Liver (tissue), 9 donors: Measurements from ENCODE around the gene DOK1. TPM values are rescaled to one million over a fixed set of nuclear protein-coding genes. Genes with fewer than 3 reads are reported as not detected.
A peak's percentile ranks its signal among the peaks of the same experiment; 100 is the strongest.

ENCODE experiments used
- DNase-seq: peaks from one replicate; pipeline ENCODE4 v3.0.0-alpha.2; 2017; ENCODE audit warnings: low spot score
- H3K27ac ChIP-seq, 2 donors: one replicate each; pipeline ENCODE4 v1.7.0; 2013; ENCODE audit warnings: inconsistent platforms in 2 of 2, low read length in 2 of 2, control low read depth in 1 of 2, low read depth in 1 of 2, mild to moderate bottlenecking in 1 of 2
- H3K27me3 ChIP-seq, 4 donors: one replicate each; pipeline versions ENCODE4 v1.6.1 to v1.7.0; 2013; ENCODE audit warnings: low read length in 3 of 4, inconsistent platforms in 1 of 4, mild to moderate bottlenecking in 1 of 4, moderate library complexity in 1 of 4; ENCODE audit not compliant: control insufficient read depth in 4 of 4, insufficient read depth in 4 of 4
- H3K36me3 ChIP-seq, 4 donors: one replicate each; pipeline versions ENCODE4 v1.6.1 to v1.7.0; 2013; ENCODE audit warnings: low read length in 3 of 4, mild to moderate bottlenecking in 3 of 4, low read depth in 1 of 4, moderate library complexity in 1 of 4; ENCODE audit not compliant: control insufficient read depth in 4 of 4, insufficient read depth in 3 of 4
- H3K4me1 ChIP-seq, 4 donors: one replicate each; pipeline versions ENCODE4 v1.6.1 to v1.7.0; 2013; ENCODE audit warnings: low read length in 3 of 4, mild to moderate bottlenecking in 3 of 4, moderate library complexity in 1 of 4; ENCODE audit not compliant: control insufficient read depth in 4 of 4, insufficient read depth in 4 of 4
- H3K4me3 ChIP-seq, 3 donors: one replicate each; pipeline versions ENCODE4 v1.6.1 to v1.7.0; 2013; ENCODE audit warnings: low read length in 3 of 3, control low read depth in 1 of 3, low read depth in 1 of 3, mild to moderate bottlenecking in 1 of 3
- H3K9ac ChIP-seq, 2 donors: one replicate each; pipeline ENCODE4 v1.7.0; 2013; ENCODE audit warnings: low read length in 2 of 2, mild to moderate bottlenecking in 2 of 2, moderate library complexity in 2 of 2, control low read depth in 1 of 2, low read depth in 1 of 2
- H3K9me3 ChIP-seq, 4 donors: one replicate each; pipeline versions ENCODE4 v1.6.1 to v1.7.0; 2013; ENCODE audit warnings: low read length in 3 of 4; ENCODE audit not compliant: control insufficient read depth in 4 of 4
- FOXA1 ChIP-seq: IDR thresholded peaks from 2 replicates; pipeline ENCODE4 v1.6.1; 2016; ENCODE audit warnings: antibody characterized with exemption
- GABPA ChIP-seq, 2 donors: IDR thresholded peaks in 1 of 2; conservative IDR thresholded peaks in 1 of 2; 2 replicates each; pipeline ENCODE4 v1.6.1; 2016; ENCODE audit warnings: antibody characterized with exemption in 2 of 2, mild to moderate bottlenecking in 1 of 2, moderate library complexity in 1 of 2
- HNF4A ChIP-seq, 2 donors: conservative IDR thresholded peaks; 2 replicates each; pipeline ENCODE4 v1.6.1; 2016; ENCODE audit warnings: antibody characterized with exemption in 2 of 2, mild to moderate bottlenecking in 2 of 2
- HNF4G ChIP-seq: IDR thresholded peaks from 2 replicates; pipeline ENCODE4 v1.6.1; 2016; ENCODE audit warnings: antibody characterized with exemption
- NR2F2 ChIP-seq: IDR thresholded peaks from 2 replicates; pipeline ENCODE4 v1.6.1; 2016; ENCODE audit warnings: antibody characterized with exemption
- RAD21 ChIP-seq, 2 donors: IDR thresholded peaks; 2 replicates each; pipeline ENCODE4 v1.6.1; 2016; ENCODE audit warnings: antibody characterized with exemption in 2 of 2, mild to moderate bottlenecking in 2 of 2
- REST ChIP-seq: IDR thresholded peaks from 2 replicates; pipeline ENCODE4 v1.6.1; 2016; ENCODE audit warnings: antibody characterized with exemption, mild to moderate bottlenecking
- SP1 ChIP-seq: IDR thresholded peaks from 2 replicates; pipeline ENCODE4 v1.6.1; 2018; ENCODE audit warnings: antibody characterized with exemption, mild to moderate bottlenecking
- TAF1 ChIP-seq: conservative IDR thresholded peaks from 2 replicates; pipeline ENCODE4 v1.6.1; 2016; ENCODE audit warnings: antibody characterized with exemption, mild to moderate bottlenecking
- YY1 ChIP-seq: IDR thresholded peaks from 2 replicates; pipeline ENCODE4 v1.6.1; 2016; ENCODE audit warnings: antibody characterized with exemption, mild to moderate bottlenecking
- WGBS: extraction: QIAGEN DNeasy Blood & Tissue Kit; methylation state at CpG from one replicate; pipeline ENCODE4 v1.1.7; 2013; 5-methylcytosine and 5-hydroxymethylcytosine counted together
- polyA plus RNA-seq, 2 donors: library from polyadenylated mRNA; stranded (reverse) in 1 of 2; unstranded in 1 of 2; fragments of 200-250 nt in 1 of 2; fragments of >200 nt in 1 of 2; fragmentation: Nextera tagmentation in 1 of 2; extraction: Ambion mirVana in 1 of 2; gene quantifications; one replicate each; pipeline versions ENCODE4 v1.2.1 to v1.2.3, GENCODE V29; 2013 to 2015
- total RNA-seq, 2 donors: library from RNA; depleted of rRNA; stranded (reverse); fragments of >200 nt; gene quantifications; one replicate each; pipeline ENCODE4 v1.2.3, GENCODE V29; 2014
- TF ChIP-seq, protein P1 (sequence below): IDR thresholded peaks from 2 replicates; pipeline ENCODE4 v1.6.1; 2016; ENCODE audit warnings: antibody characterized with exemption
- TF ChIP-seq, protein P2 (sequence below): IDR thresholded peaks from 2 replicates; pipeline ENCODE4 v1.6.1; 2016; ENCODE audit warnings: antibody characterized with exemption
- donor health status: healthy.
- donor health status: healthy.
- donor health status: healthy.
- donor health status: healthy.
- donor health status: healthy.

The DOK1 gene
- total and polyA plus RNA-seq, 4 donors: 2.0 to 8.6 (median 4.1) TPM

GRCh38 chr2:74507926-74508520 is 46.5 kb upstream of the DOK1 start:
- H3K4me1 ChIP-seq: peaks cover 11 to 47% (median 34%) of the 10 kb centered on the region in 4 donors

DNA sequence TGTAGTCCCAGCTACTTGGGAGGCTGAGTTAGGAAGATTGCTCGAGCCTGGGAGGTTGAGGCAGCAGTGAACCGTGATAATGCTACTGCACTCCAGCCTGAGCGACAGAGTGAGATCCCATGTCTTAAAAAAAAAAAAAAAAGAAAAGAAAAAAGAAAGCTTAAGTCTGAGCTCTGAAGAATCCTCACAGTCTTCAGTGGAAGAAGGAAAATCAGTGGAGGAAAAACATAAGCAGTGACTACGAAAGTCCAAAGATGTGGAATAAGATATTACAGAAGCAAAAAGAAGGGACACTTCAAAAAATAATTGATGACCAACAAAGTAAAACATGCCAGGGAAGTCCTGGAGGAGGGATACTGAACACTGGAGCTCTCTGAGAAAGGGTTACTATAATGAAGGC is 44.2 kb upstream of the DOK1 start:
- no peak for TF ChIP-seq HNF4A (conservative IDR thresholded peaks at IDR 0.05)
- TF ChIP-seq REST: no peak
- TF ChIP-seq GABPA (IDR thresholded peaks at IDR 0.05 in 1 of 2, conservative IDR thresholded peaks at IDR 0.05 in 1 of 2): no peak
- no peak for TF ChIP-seq NR2F2
- no peak for TF ChIP-seq HNF4G
- TF ChIP-seq FOXA1: no peak
- no peak for TF ChIP-seq SP1
- TF ChIP-seq, protein P1, sequence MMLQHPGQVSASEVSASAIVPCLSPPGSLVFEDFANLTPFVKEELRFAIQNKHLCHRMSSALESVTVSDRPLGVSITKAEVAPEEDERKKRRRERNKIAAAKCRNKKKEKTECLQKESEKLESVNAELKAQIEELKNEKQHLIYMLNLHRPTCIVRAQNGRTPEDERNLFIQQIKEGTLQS: no peak
- DNase-seq: no peak
- WGBS: 80% methylated on average over 4 of the region's 4 CpGs
- Histone ChIP-seq H3K36me3 (peaks cover 0 to 6% (median 2%) of the 10 kb centered on the region in 4 donors), H3K4me3 (no peak overlapping the region), H3K9me3 (no peaks in the 10 kb centered on the region), H3K9ac (no peak overlapping the region), H3K27me3 (peaks cover 4 to 20% (median 9%) of the 10 kb centered on the region in 4 donors), H3K4me1 (peaks cover 9 to 29% (median 20%) of the 10 kb centered on the region in 4 donors), H3K27ac (no peak overlapping the region)

More at GRCh38 chr2:74507926-74508520, 46.5 kb upstream of the DOK1 start:
- peak overlapping the region; percentile 70 to 92 (median 90) for H3K4me3 ChIP-seq
- 17% methylated on average over 38 of the region's 38 CpGs for WGBS
- peaks cover 0 to 16% (median 2%) of the 10 kb centered on the region in 4 donors for H3K27me3 ChIP-seq
- no peaks in the 10 kb centered on the region for H3K9me3 ChIP-seq
- peaks cover 0 to 6% (median 4%) of the 10 kb centered on the region in 4 donors for H3K36me3 ChIP-seq
- peak overlapping the region; percentile 53 to 91 for H3K9ac ChIP-seq
- no peak for DNase-seq
- TF ChIP-seq HNF4A (conservative IDR thresholded peaks at IDR 0.05): no peak
- TF ChIP-seq, protein P2, sequence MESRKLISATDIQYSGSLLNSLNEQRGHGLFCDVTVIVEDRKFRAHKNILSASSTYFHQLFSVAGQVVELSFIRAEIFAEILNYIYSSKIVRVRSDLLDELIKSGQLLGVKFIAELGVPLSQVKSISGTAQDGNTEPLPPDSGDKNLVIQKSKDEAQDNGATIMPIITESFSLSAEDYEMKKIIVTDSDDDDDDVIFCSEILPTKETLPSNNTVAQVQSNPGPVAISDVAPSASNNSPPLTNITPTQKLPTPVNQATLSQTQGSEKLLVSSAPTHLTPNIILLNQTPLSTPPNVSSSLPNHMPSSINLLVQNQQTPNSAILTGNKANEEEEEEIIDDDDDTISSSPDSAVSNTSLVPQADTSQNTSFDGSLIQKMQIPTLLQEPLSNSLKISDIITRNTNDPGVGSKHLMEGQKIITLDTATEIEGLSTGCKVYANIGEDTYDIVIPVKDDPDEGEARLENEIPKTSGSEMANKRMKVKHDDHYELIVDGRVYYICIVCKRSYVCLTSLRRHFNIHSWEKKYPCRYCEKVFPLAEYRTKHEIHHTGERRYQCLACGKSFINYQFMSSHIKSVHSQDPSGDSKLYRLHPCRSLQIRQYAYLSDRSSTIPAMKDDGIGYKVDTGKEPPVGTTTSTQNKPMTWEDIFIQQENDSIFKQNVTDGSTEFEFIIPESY: no peak
- TF ChIP-seq RAD21 (IDR thresholded peaks at IDR 0.05): no peak
- TF ChIP-seq TAF1: no peak
- no peak for TF ChIP-seq YY1
- no peak for TF ChIP-seq NR2F2
- H3K27ac ChIP-seq: peak overlapping the region; percentile 99
